ENCODE data around the gene GLIPR1.
A peak's percentile ranks its signal among the peaks of the same experiment; 100 is the strongest.

Gene GLIPR1

GRCh38 chr12:75488553-75488952 lies 8.0 kb downstream of the GLIPR1 start:
- H3K4me3 Mint-ChIP-seq: no peak overlapping the region
- no peaks in the 10 kb centered on the region for H3K36me3 Mint-ChIP-seq (ENCODE audit: low read depth)
- H3K9me3 Mint-ChIP-seq: no peaks in the 10 kb centered on the region
- H3K27me3 Mint-ChIP-seq (ENCODE audit: low read depth): no peaks in the 10 kb centered on the region
- H3K4me1 Mint-ChIP-seq: peaks cover 8% of the 10 kb centered on the region
- peak in 1 of 3 experiments; percentile 11 for TF ChIP-seq CTCF (IDR thresholded peaks at IDR 0.05; ENCODE audit: unreplicated experiment in 3 of 3)
- no peak overlapping the region for H3K27ac Mint-ChIP-seq

- peaks cover 8% of the 10 kb centered on the region for H3K4me1 Mint-ChIP-seq
- no peak for TF ChIP-seq CTCF (IDR thresholded peaks at IDR 0.05; ENCODE audit: unreplicated experiment in 3 of 3)
- no peaks in the 10 kb centered on the region for H3K9me3 Mint-ChIP-seq
- H3K27ac Mint-ChIP-seq: peak overlapping the region; percentile 5 to 58 (median 33)
- H3K36me3 Mint-ChIP-seq (ENCODE audit: low read depth): peaks cover 5% of the 10 kb centered on the region
- H3K4me3 Mint-ChIP-seq: no peak overlapping the region
- H3K27me3 Mint-ChIP-seq (ENCODE audit: low read depth): no peaks in the 10 kb centered on the region
Observed at GRCh38 chr12:75489187-75489586, 8.6 kb downstream of the GLIPR1 start.

- H3K27me3 Mint-ChIP-seq (ENCODE audit: low read depth): no peaks in the 10 kb centered on the region
- H3K27ac Mint-ChIP-seq: peak overlapping the region; percentile 5 to 58 (median 33)
Observed at GRCh38 chr12:75489613-75490210, 9.2 kb downstream of the GLIPR1 start.

GRCh38 chr12:75491169-75491568 lies 10.6 kb downstream of the GLIPR1 start:
- Mint-ChIP-seq H3K9me3 (no peaks in the 10 kb centered on the region), H3K27ac (no peak overlapping the region), H3K4me3 (no peak overlapping the region), H3K4me1 (peaks cover 8% of the 10 kb centered on the region), H3K27me3 (ENCODE audit: low read depth) (no peaks in the 10 kb centered on the region), H3K36me3 (ENCODE audit: low read depth) (peaks cover 17% of the 10 kb centered on the region)
- no peak for TF ChIP-seq CTCF (IDR thresholded peaks at IDR 0.05; ENCODE audit: unreplicated experiment in 3 of 3)

More at GRCh38 chr12:75489613-75490210, 9.2 kb downstream of the GLIPR1 start:
- no peaks in the 10 kb centered on the region for H3K9me3 Mint-ChIP-seq
- peaks cover 8% of the 10 kb centered on the region for H3K4me1 Mint-ChIP-seq
- peaks cover 9% of the 10 kb centered on the region for H3K36me3 Mint-ChIP-seq (ENCODE audit: low read depth)
- no peak overlapping the region for H3K4me3 Mint-ChIP-seq
- TF ChIP-seq CTCF (IDR thresholded peaks at IDR 0.05; ENCODE audit: unreplicated experiment in 3 of 3): no peak

GRCh38 chr12:75503459-75503858 lies 22.9 kb downstream of the GLIPR1 start:
- H3K9me3 Mint-ChIP-seq: no peaks in the 10 kb centered on the region
- H3K27me3 Mint-ChIP-seq (ENCODE audit: low read depth): no peaks in the 10 kb centered on the region
- TF ChIP-seq CTCF (IDR thresholded peaks at IDR 0.05; ENCODE audit: unreplicated experiment in 3 of 3): no peak
- H3K27ac Mint-ChIP-seq: no peak overlapping the region
- no peak overlapping the region for H3K4me3 Mint-ChIP-seq
- peaks cover 5% of the 10 kb centered on the region for H3K4me1 Mint-ChIP-seq
- peaks cover 38% of the 10 kb centered on the region for H3K36me3 Mint-ChIP-seq (ENCODE audit: low read depth)

- Mint-ChIP-seq H3K27me3 (ENCODE audit: low read depth) (no peaks in the 10 kb centered on the region), H3K27ac (no peak overlapping the region)
- TF ChIP-seq CTCF (IDR thresholded peaks at IDR 0.05; ENCODE audit: unreplicated experiment in 3 of 3): no peak
Observed at GRCh38 chr12:75503866-75504265, 23.3 kb downstream of the GLIPR1 start.

More at GRCh38 chr12:75503866-75504265, 23.3 kb downstream of the GLIPR1 start:
- Mint-ChIP-seq H3K4me3 (no peak overlapping the region), H3K36me3 (ENCODE audit: low read depth) (peaks cover 34% of the 10 kb centered on the region), H3K4me1 (peaks cover 5% of the 10 kb centered on the region), H3K9me3 (no peaks in the 10 kb centered on the region)
